GM23338 (cell line): ENCODE data around the gene FKBP2. TPM values are rescaled to one million over a fixed set of nuclear protein-coding genes. Genes with fewer than 3 reads are reported as not detected.

Source experiments
- ATAC-seq: fragments of 200-7000 bp; cut with Tn5 transposase; 3 replicates; pipeline ENCODE4 v1.9.1; 2020
- DNase-seq: peaks from one replicate; pipeline ENCODE4 v3.0.0-alpha.2; 2015; ENCODE audit warnings: low spot score
- H2AFZ ChIP-seq: fragments of 200-600 bp; sonication (generic); 2 replicates; pipeline ENCODE4 v1.8.0; 2016; ENCODE audit warnings: antibody characterized with exemption, mild to moderate bottlenecking, moderate library complexity
- H3F3A ChIP-seq: fragments of 200-600 bp; sonication (generic); replicated peaks from 2 replicates; pipeline ENCODE4 v1.8.0; 2017; ENCODE audit warnings: antibody characterized with exemption, mixed run types, low read depth
- H3K27ac ChIP-seq: fragments of 200-600 bp; sonication (generic); 2 replicates; pipeline ENCODE4 v1.6.1; 2016; ENCODE audit warnings: low read depth
- H3K27me3 ChIP-seq: fragments of 200-600 bp; sonication (generic); 2 replicates; pipeline ENCODE4 v1.8.0; 2016; ENCODE audit warnings: mild to moderate bottlenecking, mixed run types, moderate library complexity; ENCODE audit not compliant: insufficient read depth
- H3K36me3 ChIP-seq: fragments of 200-600 bp; sonication (generic); 2 replicates; pipeline ENCODE4 v1.8.0; 2016; ENCODE audit warnings: mild to moderate bottlenecking; ENCODE audit not compliant: insufficient read depth
- H3K4me1 ChIP-seq: fragments of 200-600 bp; sonication (generic); 2 replicates; pipeline ENCODE4 v1.8.0; 2016; ENCODE audit warnings: mild to moderate bottlenecking, moderate library complexity; ENCODE audit not compliant: insufficient read depth
- H3K4me2 ChIP-seq: fragments of 200-600 bp; sonication (generic); 2 replicates; pipeline ENCODE4 v1.7.1; 2017; ENCODE audit warnings: mixed run types
- H3K4me3 ChIP-seq: fragments of 200-600 bp; sonication (generic); 2 replicates; pipeline ENCODE4 v1.6.1; 2016; ENCODE audit warnings: mixed run types
- H3K79me2 ChIP-seq: fragments of 200-600 bp; sonication (generic); replicated peaks from 2 replicates; pipeline ENCODE4 v1.8.0; 2017; ENCODE audit warnings: mild to moderate bottlenecking; ENCODE audit not compliant: insufficient read depth
- H3K9me2 ChIP-seq: fragments of 200-600 bp; sonication (generic); 2 replicates; pipeline ENCODE4 v1.8.0; 2017; ENCODE audit not compliant: insufficient read depth
- H4K20me1 ChIP-seq: fragments of 200-600 bp; sonication (generic); replicated peaks from 2 replicates; pipeline ENCODE4 v1.8.0; 2017; ENCODE audit warnings: mild to moderate bottlenecking; ENCODE audit not compliant: insufficient read depth
- H3K27ac Mint-ChIP-seq: 2 replicates; pipeline ENCODE4 v1.8.0; 2020; ENCODE audit warnings: inconsistent platforms, mild to moderate bottlenecking, moderate library complexity, mixed read lengths
- H3K27me3 Mint-ChIP-seq: 3 replicates; pipeline ENCODE4 v1.8.0; 2022; ENCODE audit warnings: low read depth, mild to moderate bottlenecking, moderate library complexity, mixed read lengths, inconsistent platforms; ENCODE audit not compliant: insufficient read depth, poor library complexity
- H3K36me3 Mint-ChIP-seq: 3 replicates; pipeline ENCODE4 v1.8.0; 2021; ENCODE audit warnings: low read depth, mild to moderate bottlenecking, inconsistent platforms, moderate library complexity, mixed read lengths
- H3K4me1 Mint-ChIP-seq: 3 replicates; pipeline ENCODE4 v1.8.0; 2020; ENCODE audit warnings: mild to moderate bottlenecking, inconsistent platforms, mixed read lengths
- H3K4me3 Mint-ChIP-seq: 3 replicates; pipeline ENCODE4 v1.8.0; 2021; ENCODE audit warnings: moderate library complexity, mild to moderate bottlenecking, inconsistent platforms, mixed read lengths
- H3K9me3 Mint-ChIP-seq: 3 replicates; pipeline ENCODE4 v1.8.0; 2020; ENCODE audit warnings: moderate library complexity, mild to moderate bottlenecking, inconsistent platforms, mixed read lengths
- EZH2 ChIP-seq: fragments of 200-600 bp; sonication (generic); IDR thresholded peaks from one replicate; pipeline ENCODE4 v1.8.0; 2017; ENCODE audit warnings: antibody characterized with exemption, mild to moderate bottlenecking, low read depth; ENCODE audit not compliant: unreplicated experiment
- EZH2phosphoT487 ChIP-seq: fragments of 200-600 bp; sonication (generic); IDR thresholded peaks from one replicate; pipeline ENCODE4 v1.8.1; 2018; ENCODE audit warnings: antibody characterized with exemption; ENCODE audit not compliant: unreplicated experiment
- JUNB ChIP-seq: IDR thresholded peaks from one replicate; pipeline ENCODE4 v1.6.1; 2016; ENCODE audit warnings: antibody characterized with exemption; ENCODE audit not compliant: unreplicated experiment
- NANOG ChIP-seq: IDR thresholded peaks from 2 replicates; pipeline ENCODE4 v1.6.1; 2016; ENCODE audit warnings: antibody characterized with exemption, borderline replicate concordance
- POLR2AphosphoS5 ChIP-seq: IDR thresholded peaks from 2 replicates; pipeline ENCODE4 v1.6.1; 2016; ENCODE audit warnings: antibody characterized with exemption, low read depth
- STAT1 ChIP-seq: IDR thresholded peaks from one replicate; pipeline ENCODE4 v1.6.1; 2016; ENCODE audit warnings: antibody characterized with exemption; ENCODE audit not compliant: unreplicated experiment
- ZNF114 ChIP-seq: fragments of 250-450 bp; sonication (Bioruptor Pico); IDR thresholded peaks from 2 replicates; pipeline ENCODE4 v1.5.0; 2020; ENCODE audit warnings: mild to moderate bottlenecking, moderate library complexity
- ZNF331 ChIP-seq: fragments of 250-450 bp; sonication (Bioruptor Pico); IDR thresholded peaks from 2 replicates; pipeline ENCODE4 v1.5.0; 2020; ENCODE audit warnings: low read depth, mild to moderate bottlenecking, moderate library complexity
- polyA plus RNA-seq: library from polyadenylated mRNA; unstranded; fragments of >200 nt; fragmentation: Nextera tagmentation; extraction: Ambion mirVana; gene quantifications from 2 replicates; pipeline ENCODE4 v1.2.1, GENCODE V29; 2016
- total RNA-seq: library from RNA; depleted of rRNA; stranded (reverse); fragments of >200 nt; shearing (Covaris generic); gene quantifications from 2 replicates; pipeline ENCODE4 v1.2.3, GENCODE V29; 2014
- TF ChIP-seq, protein P1 (sequence below), 2 experiments: fragments of 200-600 bp in 1 of 2; sonication (generic) in 1 of 2; conservative IDR thresholded peaks; 2 replicates each; pipeline versions ENCODE4 v1.5.1 to v1.6.1; 2016 to 2017; ENCODE audit warnings: antibody characterized with exemption in 2 of 2, low read depth in 2 of 2, mild to moderate bottlenecking in 2 of 2, moderate library complexity in 1 of 2
- TF ChIP-seq, protein P2 (sequence below): IDR thresholded peaks from 2 replicates; pipeline ENCODE4 v1.6.1; 2016; ENCODE audit warnings: antibody characterized with exemption
- TF ChIP-seq, protein P3 (sequence below): IDR thresholded peaks from one replicate; pipeline ENCODE4 v1.6.1; 2018; ENCODE audit warnings: antibody characterized with exemption; ENCODE audit not compliant: unreplicated experiment

The FKBP2 gene
- total and polyA plus RNA-seq, 2 experiments from 2014 or later, result 31.4 to 201 TPM

DNA sequence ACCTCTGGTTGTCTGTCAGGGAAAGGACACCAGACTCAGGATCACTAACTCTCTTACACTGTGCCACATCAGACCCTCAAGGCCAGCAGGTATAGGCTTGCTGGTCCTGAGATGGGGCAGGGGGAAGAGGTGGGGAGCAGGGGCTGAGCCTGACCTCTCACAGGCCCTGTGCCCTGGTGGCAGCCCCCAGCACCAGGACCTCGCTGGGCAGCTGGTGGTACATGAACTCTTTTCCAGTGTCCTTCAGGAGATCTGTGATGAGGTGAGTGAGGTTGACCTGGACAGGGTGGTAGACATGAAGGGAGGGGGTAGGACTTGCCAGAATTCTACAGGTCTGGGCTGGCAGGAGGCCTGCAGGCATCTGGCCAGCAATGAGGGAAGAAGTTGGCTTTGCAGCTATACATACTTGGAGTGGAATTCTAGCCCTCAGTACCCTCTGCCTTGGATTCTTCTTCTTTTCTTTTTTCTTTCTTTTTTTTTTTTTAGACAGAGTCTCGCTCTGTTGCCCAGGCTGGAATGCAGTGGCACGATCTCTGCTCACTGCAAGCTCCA, 13.4 kb upstream of the FKBP2 start:
- no peaks in the 10 kb centered on the region for H3K9me3 Mint-ChIP-seq
- H3K27ac Mint-ChIP-seq, result no peak overlapping the region
- no peak for DNase-seq
- H3K27me3 Mint-ChIP-seq, result peaks cover 11% of the 10 kb centered on the region
- Histone ChIP-seq H3K4me2 (peak overlapping the region; percentile 97; the same call in 1 of the 2 replicates), H3K4me3 (peak overlapping the region; percentile 98; the same call in 1 of the 2 replicates), H2AFZ (no peak overlapping the region), H3K36me3 (no peaks in the 10 kb centered on the region; the same call in 1 of the 2 replicates), H3K9me2 (no peaks in the 10 kb centered on the region), H3K27me3 (peaks cover 10% of the 10 kb centered on the region; the same call in 1 of the 2 replicates), H4K20me1 (no peaks in the 10 kb centered on the region), H3K4me1 (peaks cover 12% of the 10 kb centered on the region; the same call in 1 of the 2 replicates), H3F3A (0 out of 2 replicates have a peak, but pooled peaks cover 5% of the 10 kb centered on the region), H3K79me2 (no peaks in the 10 kb centered on the region; the same call in 1 of the 2 replicates), H3K27ac (no peak overlapping the region)
- peaks cover 22% of the 10 kb centered on the region for H3K4me1 Mint-ChIP-seq
- no peak for ATAC-seq
- peak overlapping the region; percentile 89 for H3K4me3 Mint-ChIP-seq
- H3K36me3 Mint-ChIP-seq, result peaks cover 3% of the 10 kb centered on the region; the same call in 1 of the 3 replicates
- TF ChIP-seq STAT1, result no peak
- no peak for TF ChIP-seq JUNB
- TF ChIP-seq, protein P1, sequence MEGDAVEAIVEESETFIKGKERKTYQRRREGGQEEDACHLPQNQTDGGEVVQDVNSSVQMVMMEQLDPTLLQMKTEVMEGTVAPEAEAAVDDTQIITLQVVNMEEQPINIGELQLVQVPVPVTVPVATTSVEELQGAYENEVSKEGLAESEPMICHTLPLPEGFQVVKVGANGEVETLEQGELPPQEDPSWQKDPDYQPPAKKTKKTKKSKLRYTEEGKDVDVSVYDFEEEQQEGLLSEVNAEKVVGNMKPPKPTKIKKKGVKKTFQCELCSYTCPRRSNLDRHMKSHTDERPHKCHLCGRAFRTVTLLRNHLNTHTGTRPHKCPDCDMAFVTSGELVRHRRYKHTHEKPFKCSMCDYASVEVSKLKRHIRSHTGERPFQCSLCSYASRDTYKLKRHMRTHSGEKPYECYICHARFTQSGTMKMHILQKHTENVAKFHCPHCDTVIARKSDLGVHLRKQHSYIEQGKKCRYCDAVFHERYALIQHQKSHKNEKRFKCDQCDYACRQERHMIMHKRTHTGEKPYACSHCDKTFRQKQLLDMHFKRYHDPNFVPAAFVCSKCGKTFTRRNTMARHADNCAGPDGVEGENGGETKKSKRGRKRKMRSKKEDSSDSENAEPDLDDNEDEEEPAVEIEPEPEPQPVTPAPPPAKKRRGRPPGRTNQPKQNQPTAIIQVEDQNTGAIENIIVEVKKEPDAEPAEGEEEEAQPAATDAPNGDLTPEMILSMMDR (conservative IDR thresholded peaks at IDR 0.05; ENCODE audit: low read depth in 2 of 2), result no peak
- TF ChIP-seq EZH2, result no peak
- TF ChIP-seq, protein P2, sequence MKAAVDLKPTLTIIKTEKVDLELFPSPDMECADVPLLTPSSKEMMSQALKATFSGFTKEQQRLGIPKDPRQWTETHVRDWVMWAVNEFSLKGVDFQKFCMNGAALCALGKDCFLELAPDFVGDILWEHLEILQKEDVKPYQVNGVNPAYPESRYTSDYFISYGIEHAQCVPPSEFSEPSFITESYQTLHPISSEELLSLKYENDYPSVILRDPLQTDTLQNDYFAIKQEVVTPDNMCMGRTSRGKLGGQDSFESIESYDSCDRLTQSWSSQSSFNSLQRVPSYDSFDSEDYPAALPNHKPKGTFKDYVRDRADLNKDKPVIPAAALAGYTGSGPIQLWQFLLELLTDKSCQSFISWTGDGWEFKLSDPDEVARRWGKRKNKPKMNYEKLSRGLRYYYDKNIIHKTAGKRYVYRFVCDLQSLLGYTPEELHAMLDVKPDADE, result no peak
- TF ChIP-seq POLR2AphosphoS5, result no peak
- no peak for TF ChIP-seq ZNF331 (CRISPR knock-in tag)

DNA sequence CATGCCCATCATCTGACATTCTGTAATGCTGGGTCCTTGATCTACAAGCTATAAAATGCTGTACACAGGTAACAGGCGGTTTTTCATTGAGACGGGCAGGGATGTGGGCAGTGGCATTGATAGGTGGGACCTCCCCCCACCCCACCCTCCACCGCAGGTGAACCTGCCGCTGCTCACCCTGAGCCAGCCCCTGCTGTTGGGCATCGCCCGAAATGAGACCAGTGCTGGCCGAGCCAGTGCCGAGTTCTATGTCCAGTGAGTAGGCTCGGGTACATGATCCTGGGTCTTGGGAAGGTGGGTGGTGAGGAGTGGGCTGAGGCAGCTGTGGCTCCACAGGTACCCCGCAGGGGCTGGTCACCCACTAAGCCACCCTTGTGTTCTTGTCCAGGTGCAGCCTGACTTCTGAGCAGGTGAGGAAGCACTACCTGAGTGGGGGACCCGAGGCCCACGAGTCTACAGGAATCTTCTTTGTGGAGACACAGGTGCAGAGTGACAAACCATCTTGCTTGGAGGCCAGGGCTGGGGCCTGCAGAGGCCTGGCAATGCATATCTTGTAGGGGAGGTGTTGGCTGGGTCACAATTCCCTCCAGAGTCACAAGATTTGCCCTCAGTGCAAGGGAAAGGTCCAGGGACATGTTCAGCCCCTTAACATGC, 11.7 kb upstream of the FKBP2 start:
- no peak for DNase-seq
- H3K9me3 Mint-ChIP-seq, result no peaks in the 10 kb centered on the region
- Histone ChIP-seq H3K79me2 (no peaks in the 10 kb centered on the region; the same call in 1 of the 2 replicates), H3K4me2 (peak overlapping the region; percentile 96), H2AFZ (no peak overlapping the region), H3K27me3 (peaks cover 23% of the 10 kb centered on the region; the same call in 1 of the 2 replicates), H3K4me1 (peaks cover 17% of the 10 kb centered on the region; the same call in 1 of the 2 replicates), H3F3A (peaks cover 13% of the 10 kb centered on the region), H3K9me2 (no peaks in the 10 kb centered on the region), H3K4me3 (peak overlapping the region; percentile 94), H4K20me1 (no peaks in the 10 kb centered on the region), H3K27ac (no peak overlapping the region), H3K36me3 (no peaks in the 10 kb centered on the region)
- no peak overlapping the region for H3K27ac Mint-ChIP-seq
- H3K4me1 Mint-ChIP-seq, result peaks cover 24% of the 10 kb centered on the region; the same call in 2 of the 3 replicates
- peaks cover 3% of the 10 kb centered on the region; the same call in 1 of the 3 replicates for H3K36me3 Mint-ChIP-seq
- ATAC-seq, result no peak
- H3K4me3 Mint-ChIP-seq, result peak overlapping the region; percentile 83
- peaks cover 22% of the 10 kb centered on the region for H3K27me3 Mint-ChIP-seq
- TF ChIP-seq, protein P2, result no peak
- TF ChIP-seq EZH2 (no peak), NANOG (no peak), ZNF114 (CRISPR knock-in tag) (no peak), ZNF331 (CRISPR knock-in tag) (no peak), STAT1 (no peak), POLR2AphosphoS5 (no peak), EZH2phosphoT487 (no peak), JUNB (no peak)
- TF ChIP-seq, protein P3, sequence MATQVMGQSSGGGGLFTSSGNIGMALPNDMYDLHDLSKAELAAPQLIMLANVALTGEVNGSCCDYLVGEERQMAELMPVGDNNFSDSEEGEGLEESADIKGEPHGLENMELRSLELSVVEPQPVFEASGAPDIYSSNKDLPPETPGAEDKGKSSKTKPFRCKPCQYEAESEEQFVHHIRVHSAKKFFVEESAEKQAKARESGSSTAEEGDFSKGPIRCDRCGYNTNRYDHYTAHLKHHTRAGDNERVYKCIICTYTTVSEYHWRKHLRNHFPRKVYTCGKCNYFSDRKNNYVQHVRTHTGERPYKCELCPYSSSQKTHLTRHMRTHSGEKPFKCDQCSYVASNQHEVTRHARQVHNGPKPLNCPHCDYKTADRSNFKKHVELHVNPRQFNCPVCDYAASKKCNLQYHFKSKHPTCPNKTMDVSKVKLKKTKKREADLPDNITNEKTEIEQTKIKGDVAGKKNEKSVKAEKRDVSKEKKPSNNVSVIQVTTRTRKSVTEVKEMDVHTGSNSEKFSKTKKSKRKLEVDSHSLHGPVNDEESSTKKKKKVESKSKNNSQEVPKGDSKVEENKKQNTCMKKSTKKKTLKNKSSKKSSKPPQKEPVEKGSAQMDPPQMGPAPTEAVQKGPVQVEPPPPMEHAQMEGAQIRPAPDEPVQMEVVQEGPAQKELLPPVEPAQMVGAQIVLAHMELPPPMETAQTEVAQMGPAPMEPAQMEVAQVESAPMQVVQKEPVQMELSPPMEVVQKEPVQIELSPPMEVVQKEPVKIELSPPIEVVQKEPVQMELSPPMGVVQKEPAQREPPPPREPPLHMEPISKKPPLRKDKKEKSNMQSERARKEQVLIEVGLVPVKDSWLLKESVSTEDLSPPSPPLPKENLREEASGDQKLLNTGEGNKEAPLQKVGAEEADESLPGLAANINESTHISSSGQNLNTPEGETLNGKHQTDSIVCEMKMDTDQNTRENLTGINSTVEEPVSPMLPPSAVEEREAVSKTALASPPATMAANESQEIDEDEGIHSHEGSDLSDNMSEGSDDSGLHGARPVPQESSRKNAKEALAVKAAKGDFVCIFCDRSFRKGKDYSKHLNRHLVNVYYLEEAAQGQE, result no peak
- TF ChIP-seq, protein P1 (conservative IDR thresholded peaks at IDR 0.05; ENCODE audit: low read depth in 2 of 2), result no peak
